ENCODE results near the gene RAB3C.

RAB3C gene

GRCh38 chr5:58825899-58826298 is 243.0 kb downstream of the RAB3C start:
- no peaks in the 10 kb centered on the region for H3K4me1 ChIP-seq (ENCODE audit: insufficient read depth, low read length, poor library complexity, severe bottlenecking)
- no peaks in the 10 kb centered on the region for H3K79me2 ChIP-seq (ENCODE audit: insufficient read depth, low read length)
- H3K9me3 ChIP-seq (ENCODE audit: insufficient read depth, low read depth, low read length): no peaks in the 10 kb centered on the region
- H3F3A ChIP-seq (ENCODE audit: low read depth): no peaks in the 10 kb centered on the region
- no peak overlapping the region for H3K4me2 ChIP-seq (ENCODE audit: low read depth, low read length, poor library complexity, severe bottlenecking)
- H4K20me1 ChIP-seq (ENCODE audit: insufficient read depth, low read length, poor library complexity, severe bottlenecking): no peaks in the 10 kb centered on the region
- H3K36me3 ChIP-seq (ENCODE audit: insufficient read depth, low read length): no peaks in the 10 kb centered on the region
- TF ChIP-seq CTCF (conservative IDR thresholded peaks at IDR 0.05; ENCODE audit: low read length) (no peak), EZH2phosphoT487 (IDR thresholded peaks at IDR 0.05; ENCODE audit: borderline replicate concordance) (no peak)
- H3K9me2 ChIP-seq (replicated peaks; ENCODE audit: low read depth, low read length): no peaks in the 10 kb centered on the region
- no peak overlapping the region for H2AFZ ChIP-seq (ENCODE audit: low read length)
- no peaks in the 10 kb centered on the region for H3K27me3 ChIP-seq (ENCODE audit: insufficient read depth, low read length, poor library complexity, severe bottlenecking)
- H3K4me3 ChIP-seq (ENCODE audit: low read length, poor library complexity, severe bottlenecking): no peak overlapping the region
- no peak overlapping the region for H3K9ac ChIP-seq (ENCODE audit: low read depth, low read length, poor library complexity, severe bottlenecking)

- no peak overlapping the region for H2AFZ ChIP-seq (ENCODE audit: low read length)
- no peaks in the 10 kb centered on the region for H3K36me3 ChIP-seq (ENCODE audit: insufficient read depth, low read length)
- no peaks in the 10 kb centered on the region for H3K9me3 ChIP-seq (ENCODE audit: insufficient read depth, low read depth, low read length)
- H3K79me2 ChIP-seq (ENCODE audit: insufficient read depth, low read length): no peaks in the 10 kb centered on the region
- no peak overlapping the region for H3K4me3 ChIP-seq (ENCODE audit: low read length, poor library complexity, severe bottlenecking)
- H3K4me1 ChIP-seq (ENCODE audit: insufficient read depth, low read length, poor library complexity, severe bottlenecking): no peaks in the 10 kb centered on the region
- no peaks in the 10 kb centered on the region for H4K20me1 ChIP-seq (ENCODE audit: insufficient read depth, low read length, poor library complexity, severe bottlenecking)
- TF ChIP-seq CTCF (conservative IDR thresholded peaks at IDR 0.05; ENCODE audit: low read length): no peak
- no peak for TF ChIP-seq EZH2phosphoT487 (IDR thresholded peaks at IDR 0.05; ENCODE audit: borderline replicate concordance)
- no peaks in the 10 kb centered on the region for H3K27me3 ChIP-seq (ENCODE audit: insufficient read depth, low read length, poor library complexity, severe bottlenecking)
- no peak overlapping the region for H3K4me2 ChIP-seq (ENCODE audit: low read depth, low read length, poor library complexity, severe bottlenecking)
- no peaks in the 10 kb centered on the region for H3K9me2 ChIP-seq (replicated peaks; ENCODE audit: low read depth, low read length)
- H3K9ac ChIP-seq (ENCODE audit: low read depth, low read length, poor library complexity, severe bottlenecking): no peak overlapping the region
- H3F3A ChIP-seq (ENCODE audit: low read depth): no peaks in the 10 kb centered on the region
Observed at GRCh38 chr5:58827463-58827862, 244.6 kb downstream of the RAB3C start.

GRCh38 chr5:58828258-58828657 is 245.4 kb downstream of the RAB3C start:
- Histone ChIP-seq H3K9me2 (replicated peaks; ENCODE audit: low read depth, low read length) (no peaks in the 10 kb centered on the region), H3K79me2 (ENCODE audit: insufficient read depth, low read length) (no peaks in the 10 kb centered on the region), H3K27me3 (ENCODE audit: insufficient read depth, low read length, poor library complexity, severe bottlenecking) (no peaks in the 10 kb centered on the region), H3K36me3 (ENCODE audit: insufficient read depth, low read length) (no peaks in the 10 kb centered on the region), H3K4me2 (ENCODE audit: low read depth, low read length, poor library complexity, severe bottlenecking) (no peak overlapping the region), H3F3A (ENCODE audit: low read depth) (no peaks in the 10 kb centered on the region), H3K4me3 (ENCODE audit: low read length, poor library complexity, severe bottlenecking) (no peak overlapping the region), H3K9ac (ENCODE audit: low read depth, low read length, poor library complexity, severe bottlenecking) (no peak overlapping the region), H3K9me3 (ENCODE audit: insufficient read depth, low read depth, low read length) (no peaks in the 10 kb centered on the region), H3K4me1 (ENCODE audit: insufficient read depth, low read length, poor library complexity, severe bottlenecking) (no peaks in the 10 kb centered on the region), H4K20me1 (ENCODE audit: insufficient read depth, low read length, poor library complexity, severe bottlenecking) (no peaks in the 10 kb centered on the region), H2AFZ (ENCODE audit: low read length) (no peak overlapping the region)
- TF ChIP-seq CTCF (conservative IDR thresholded peaks at IDR 0.05; ENCODE audit: low read length) (no peak), EZH2phosphoT487 (IDR thresholded peaks at IDR 0.05; ENCODE audit: borderline replicate concordance) (no peak)
